Neural progenitor cell (in vitro differentiated cells): Measurements from ENCODE around the gene DPF3. TPM values are rescaled to one million over a fixed set of nuclear protein-coding genes. Genes with fewer than 3 reads are reported as not detected.

Experiments used
- DNase-seq: peaks from one replicate; pipeline ENCODE4 v3.0.0-alpha.2; 2016; ENCODE audit warnings: low spot score
- H2AFZ ChIP-seq: fragments of 200-600 bp; sonication (generic); replicated peaks from 2 replicates; pipeline ENCODE4 v1.6.1; 2016; ENCODE audit warnings: antibody characterized with exemption
- H3F3A ChIP-seq: fragments of 200-600 bp; sonication (generic); 2 replicates; pipeline ENCODE4 v1.6.1; 2016; ENCODE audit warnings: antibody characterized with exemption, low read depth
- H3K27ac ChIP-seq: fragments of 200-600 bp; sonication (generic); 2 replicates; pipeline ENCODE4 v1.5.1; 2016; ENCODE audit warnings: mild to moderate bottlenecking
- H3K27me3 ChIP-seq: fragments of 200-600 bp; sonication (generic); 2 replicates; pipeline ENCODE4 v1.6.1; 2016; ENCODE audit warnings: mild to moderate bottlenecking, moderate library complexity
- H3K36me3 ChIP-seq: fragments of 200-600 bp; sonication (generic); 2 replicates; pipeline ENCODE4 v1.5.1; 2016
- H3K4me1 ChIP-seq: fragments of 200-600 bp; sonication (generic); 2 replicates; pipeline ENCODE4 v1.6.1; 2016; ENCODE audit warnings: mixed run types
- H3K4me2 ChIP-seq: fragments of 200-600 bp; sonication (generic); 2 replicates; pipeline ENCODE4 v1.6.1; 2016
- H3K4me3 ChIP-seq: fragments of 200-600 bp; sonication (generic); 2 replicates; pipeline ENCODE4 v1.5.1; 2016
- H3K79me2 ChIP-seq: fragments of 200-600 bp; sonication (generic); 2 replicates; pipeline ENCODE4 v1.6.1; 2016; ENCODE audit warnings: low read depth
- H3K9ac ChIP-seq: fragments of 200-600 bp; sonication (generic); 2 replicates; pipeline ENCODE4 v1.6.1; 2016
- H3K9me3 ChIP-seq: fragments of 200-600 bp; sonication (generic); 2 replicates; pipeline ENCODE4 v1.5.1; 2016; ENCODE audit warnings: low read depth
- H4K20me1 ChIP-seq: fragments of 200-600 bp; sonication (generic); 2 replicates; pipeline ENCODE4 v1.6.1; 2016; ENCODE audit warnings: low read depth
- H3K27ac Mint-ChIP-seq: 3 replicates; pipeline ENCODE4 v1.8.0; 2021; ENCODE audit warnings: mixed read lengths
- H3K27me3 Mint-ChIP-seq: 2 replicates; pipeline ENCODE4 v1.8.0; 2022; ENCODE audit warnings: low read depth, mild to moderate bottlenecking, inconsistent platforms, moderate library complexity, mixed read lengths; ENCODE audit not compliant: insufficient read depth
- H3K36me3 Mint-ChIP-seq: 3 replicates; pipeline ENCODE4 v1.8.0; 2021; ENCODE audit warnings: mixed read lengths
- H3K4me1 Mint-ChIP-seq: 3 replicates; pipeline ENCODE4 v1.8.0; 2021; ENCODE audit warnings: mixed read lengths
- H3K4me3 Mint-ChIP-seq: 3 replicates; pipeline ENCODE4 v1.8.0; 2021; ENCODE audit warnings: mild to moderate bottlenecking, moderate library complexity, mixed read lengths
- H3K9me3 Mint-ChIP-seq: 3 replicates; pipeline ENCODE4 v1.8.0; 2020; ENCODE audit warnings: mixed read lengths
- CTCF ChIP-seq: fragments of 200-600 bp; sonication (generic); IDR thresholded peaks from 2 replicates; pipeline ENCODE4 v1.5.1; 2017; ENCODE audit warnings: antibody characterized with exemption, mild to moderate bottlenecking
- EZH2 ChIP-seq: fragments of 200-600 bp; sonication (generic); IDR thresholded peaks from 2 replicates; pipeline ENCODE4 v1.6.1; 2017; ENCODE audit warnings: antibody characterized with exemption, mild to moderate bottlenecking, moderate library complexity
- EZH2phosphoT487 ChIP-seq: fragments of 200-600 bp; sonication (generic); IDR thresholded peaks from 2 replicates; pipeline ENCODE4 v1.6.1; 2017; ENCODE audit warnings: antibody characterized with exemption
- total RNA-seq: library from RNA; depleted of rRNA; stranded (reverse); fragments of >200 nt; gene quantifications from 2 replicates; pipeline ENCODE4 v1.2.3, GENCODE V29; 2015; ENCODE audit warnings: low replicate concordance

Gene DPF3
- total RNA-seq, 1 donor from 2014 or later: not detected

GRCh38 chr14:72745991-72746980, 147.6 kb downstream of the DPF3 start:
- no peak overlapping the region for H3K27ac ChIP-seq
- H2AFZ ChIP-seq: no peak overlapping the region
- no peaks in the 10 kb centered on the region for H3F3A ChIP-seq
- Mint-ChIP-seq H3K36me3 (no peaks in the 10 kb centered on the region), H3K27me3 (peaks cover 7% of the 10 kb centered on the region), H3K4me3 (no peak overlapping the region), H3K4me1 (peaks cover 6% of the 10 kb centered on the region), H3K9me3 (peaks cover 8% of the 10 kb centered on the region), H3K27ac (no peak overlapping the region)
- H3K9ac ChIP-seq: no peak overlapping the region
- H3K4me2 ChIP-seq: no peak overlapping the region
- H3K9me3 ChIP-seq: no peaks in the 10 kb centered on the region
- H3K79me2 ChIP-seq: no peaks in the 10 kb centered on the region
- no peak overlapping the region for H3K4me3 ChIP-seq
- H4K20me1 ChIP-seq: no peaks in the 10 kb centered on the region
- TF ChIP-seq CTCF: no peak
- no peak for TF ChIP-seq EZH2phosphoT487
- TF ChIP-seq EZH2: no peak
- H3K4me1 ChIP-seq: peaks cover 6% of the 10 kb centered on the region
- H3K36me3 ChIP-seq: no peaks in the 10 kb centered on the region
- DNase-seq: no peak
- H3K27me3 ChIP-seq: no peaks in the 10 kb centered on the region

- H3K4me1 ChIP-seq: peaks cover 6% of the 10 kb centered on the region
- H3K79me2 ChIP-seq: no peaks in the 10 kb centered on the region
- no peak overlapping the region for H3K27ac Mint-ChIP-seq
- H3K4me1 Mint-ChIP-seq: peaks cover 6% of the 10 kb centered on the region
- H3K9me3 Mint-ChIP-seq: peaks cover 8% of the 10 kb centered on the region
- no peak overlapping the region for H2AFZ ChIP-seq
- H3K27me3 ChIP-seq: no peaks in the 10 kb centered on the region
- TF ChIP-seq CTCF (no peak), EZH2 (no peak), EZH2phosphoT487 (no peak)
- peaks cover 7% of the 10 kb centered on the region for H3K27me3 Mint-ChIP-seq
- H3K9me3 ChIP-seq: no peaks in the 10 kb centered on the region
- H4K20me1 ChIP-seq: no peaks in the 10 kb centered on the region
- no peak overlapping the region for H3K4me2 ChIP-seq
- no peaks in the 10 kb centered on the region for H3K36me3 ChIP-seq
- no peak overlapping the region for H3K27ac ChIP-seq
- H3K4me3 Mint-ChIP-seq: no peak overlapping the region
- H3K4me3 ChIP-seq: no peak overlapping the region
- H3F3A ChIP-seq: no peaks in the 10 kb centered on the region
- no peak overlapping the region for H3K9ac ChIP-seq
- no peaks in the 10 kb centered on the region for H3K36me3 Mint-ChIP-seq
- no peak for DNase-seq
These were observed 148.4 kb downstream of the DPF3 start for GRCh38 chr14:72745546-72745945.

GRCh38 chr14:72744416-72745120, 149.3 kb downstream of the DPF3 start:
- peaks cover 6% of the 10 kb centered on the region for H3K4me1 Mint-ChIP-seq
- Histone ChIP-seq H3K36me3 (no peaks in the 10 kb centered on the region), H3K4me3 (no peak overlapping the region), H3F3A (no peaks in the 10 kb centered on the region), H3K9me3 (no peaks in the 10 kb centered on the region), H3K79me2 (no peaks in the 10 kb centered on the region), H3K27ac (no peak overlapping the region), H3K9ac (no peak overlapping the region), H4K20me1 (no peaks in the 10 kb centered on the region), H3K4me2 (no peak overlapping the region), H3K4me1 (peaks cover 6% of the 10 kb centered on the region), H3K27me3 (no peaks in the 10 kb centered on the region), H2AFZ (no peak overlapping the region)
- H3K27me3 Mint-ChIP-seq: peaks cover 8% of the 10 kb centered on the region
- DNase-seq: no peak
- peak overlapping the region; percentile 76 for H3K27ac Mint-ChIP-seq
- H3K36me3 Mint-ChIP-seq: no peaks in the 10 kb centered on the region
- TF ChIP-seq EZH2phosphoT487 (no peak), CTCF (no peak), EZH2 (no peak)
- no peak overlapping the region for H3K4me3 Mint-ChIP-seq
- H3K9me3 Mint-ChIP-seq: peaks cover 8% of the 10 kb centered on the region
